GM18502 (cell line): Measurements from ENCODE around the gene IL2RA.
"Not testable (repeated sequence)": the region's sequence is repeated elsewhere in the genome, so short reads cannot be mapped to it uniquely, and the experiment has no call there.

Source experiments
- ATAC-seq: cut with Tn5 transposase; IDR thresholded peaks from one replicate; pipeline ENCODE4 v1.9.1; 2021; ENCODE audit warnings: mild to moderate bottlenecking; ENCODE audit not compliant: unreplicated experiment, poor library complexity

The IL2RA gene

GRCh38 chr10:5965266-5965665 is 96.9 kb downstream of the IL2RA start:
- no peak for ATAC-seq

- ATAC-seq, result no peak
Measured at GRCh38 chr10:5964736-5965135, 97.4 kb downstream of the IL2RA start.

GRCh38 chr10:5963591-5963990 is 98.6 kb downstream of the IL2RA start:
- ATAC-seq, result no peak

- no peak for ATAC-seq
Measured at GRCh38 chr10:5963071-5963470, 99.1 kb downstream of the IL2RA start.

- ATAC-seq, result not testable (repeated sequence)
Measured at GRCh38 chr10:5962358-5962940, 99.7 kb downstream of the IL2RA start.

- ATAC-seq, result no peak
Measured at GRCh38 chr10:5961405-5962100, 100.6 kb downstream of the IL2RA start.

- ATAC-seq, result not testable (repeated sequence)
Measured at GRCh38 chr10:5960973-5961275, 101.2 kb downstream of the IL2RA start.
